Ishikawa (cell line): ENCODE data around the gene ATXN7.
A peak's percentile ranks its signal among the peaks of the same experiment; 100 is the strongest.

Source experiments
- CEBPB ChIP-seq: IDR thresholded peaks from 2 replicates; pipeline ENCODE4 v1.6.1; 2012
- CREB1 ChIP-seq: IDR thresholded peaks from 2 replicates; pipeline ENCODE4 v1.6.1; 2012; ENCODE audit warnings: low read depth
- EGR1 ChIP-seq: IDR thresholded peaks from 2 replicates; pipeline ENCODE4 v1.6.1; 2012
- EP300 ChIP-seq: IDR thresholded peaks from 2 replicates; pipeline ENCODE4 v1.6.1; 2012; ENCODE audit warnings: borderline replicate concordance
- FOXM1 ChIP-seq: IDR thresholded peaks from 2 replicates; pipeline ENCODE4 v1.6.1; 2012; ENCODE audit warnings: low read depth, borderline replicate concordance
- MAX ChIP-seq: IDR thresholded peaks from 2 replicates; pipeline ENCODE4 v1.6.1; 2012
- NFIC ChIP-seq: IDR thresholded peaks from 2 replicates; pipeline ENCODE4 v1.6.1; 2012
- RAD21 ChIP-seq: IDR thresholded peaks from 2 replicates; pipeline ENCODE4 v1.6.1; 2012; ENCODE audit warnings: low read depth
- REST ChIP-seq: IDR thresholded peaks from 2 replicates; pipeline ENCODE4 v1.6.1; 2012; ENCODE audit warnings: low read depth, mild to moderate bottlenecking
- TAF1 ChIP-seq: IDR thresholded peaks from 2 replicates; pipeline ENCODE4 v1.6.1; 2012; ENCODE audit warnings: low read depth, mild to moderate bottlenecking
- TCF12 ChIP-seq: IDR thresholded peaks from 2 replicates; pipeline ENCODE4 v1.6.1; 2012; ENCODE audit warnings: low read depth
- TEAD4 ChIP-seq: IDR thresholded peaks from 2 replicates; pipeline ENCODE4 v1.6.1; 2012
- USF1 ChIP-seq: IDR thresholded peaks from 2 replicates; pipeline ENCODE4 v1.6.1; 2012
- YY1 ChIP-seq: IDR thresholded peaks from 2 replicates; pipeline ENCODE4 v1.6.1; 2012; ENCODE audit warnings: low read depth
- ZBTB7A ChIP-seq: IDR thresholded peaks from 2 replicates; pipeline ENCODE4 v1.6.1; 2012; ENCODE audit warnings: low read depth

The ATXN7 gene

GRCh38 chr3:63862804-63863149 lies 890 bp upstream of the ATXN7 start:
- TF ChIP-seq NFIC (no peak), FOXM1 (no peak), MAX (no peak), EP300 (no peak), CREB1 (no peak), TAF1 (no peak), REST (no peak), RAD21 (no peak), EGR1 (no peak), YY1 (no peak), USF1 (no peak), ZBTB7A (no peak), CEBPB (no peak), TEAD4 (no peak), TCF12 (no peak)

DNA sequence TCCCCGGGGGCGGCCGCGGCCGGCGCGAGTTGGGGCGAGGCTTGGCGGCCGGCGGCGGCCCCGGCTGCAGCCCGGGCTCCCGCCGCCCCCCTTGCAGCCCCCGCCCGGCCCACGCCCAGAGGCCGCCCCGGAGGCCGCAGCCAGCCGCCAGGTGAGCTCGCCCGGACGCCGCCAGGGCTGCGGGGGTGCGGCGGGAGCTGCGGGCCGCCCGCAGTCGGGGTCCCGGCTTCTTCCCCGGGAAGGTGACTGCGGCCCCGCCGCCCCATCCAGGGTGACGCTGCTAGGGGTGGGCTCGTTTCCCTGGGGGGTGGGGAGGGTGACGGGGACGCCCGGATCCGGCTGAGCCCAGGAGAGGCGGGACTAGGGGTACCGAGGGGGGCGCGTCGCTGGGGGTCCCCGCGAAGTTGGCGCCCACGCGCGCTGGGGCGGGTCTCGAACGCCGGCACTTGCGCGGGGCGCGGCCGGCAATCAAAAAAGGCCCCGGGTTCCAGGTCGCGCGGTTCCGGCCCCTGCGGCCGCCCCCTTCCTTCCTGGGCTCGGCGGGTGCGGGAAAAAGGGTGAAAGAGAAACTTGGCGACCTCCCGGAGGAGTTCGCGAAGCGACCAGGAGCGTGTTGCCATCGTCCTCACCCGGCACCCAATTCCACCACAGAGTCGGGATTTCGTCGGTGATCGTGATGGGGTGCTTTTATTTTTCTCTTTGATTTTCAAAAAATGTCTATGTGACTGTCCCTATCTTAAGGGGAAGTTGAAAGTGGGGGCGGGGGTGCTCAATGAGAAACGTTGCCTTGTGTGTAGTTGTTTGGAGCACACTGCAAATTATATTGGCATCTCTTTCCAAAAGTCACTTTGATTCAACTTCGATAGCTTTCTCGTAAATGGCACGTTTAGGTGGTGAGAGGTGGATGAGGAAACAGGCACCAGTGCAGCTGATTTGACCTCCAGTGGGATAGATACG lies 619 bp downstream of the ATXN7 start:
- TF ChIP-seq CEBPB (no peak), EP300 (peak; percentile 7; the same call in 1 of the 2 replicates), TAF1 (peak; percentile 9; the same call in 1 of the 2 replicates), ZBTB7A (peak; percentile 70; the same call in 1 of the 2 replicates), TEAD4 (no peak), EGR1 (0 out of 2 replicates have a peak, but pooled peaks have one; percentile 39)

DNA sequence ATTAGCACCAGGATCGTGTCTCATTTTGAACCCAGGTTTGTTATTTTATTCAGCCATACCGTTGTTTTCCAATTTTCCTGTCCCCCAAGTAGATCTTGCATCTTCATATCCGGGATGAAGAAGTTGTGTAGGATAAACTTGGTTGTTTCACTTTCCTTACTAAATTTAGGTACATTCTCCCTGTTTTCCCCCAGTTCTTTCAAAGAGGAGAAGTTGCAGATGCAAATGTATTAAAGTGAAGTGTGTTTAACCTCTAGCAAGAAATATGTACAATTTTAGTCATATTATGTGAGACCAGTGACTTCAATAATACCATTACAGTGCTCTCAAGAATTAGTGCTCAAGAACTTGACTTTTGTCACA lies 1.3 kb downstream of the ATXN7 start:
- TF ChIP-seq EGR1 (no peak), MAX (no peak), CREB1 (no peak), NFIC (no peak), ZBTB7A (no peak), FOXM1 (no peak), YY1 (no peak), USF1 (no peak), CEBPB (no peak), TCF12 (no peak), EP300 (no peak), TEAD4 (no peak), RAD21 (no peak), TAF1 (no peak), REST (no peak)

DNA sequence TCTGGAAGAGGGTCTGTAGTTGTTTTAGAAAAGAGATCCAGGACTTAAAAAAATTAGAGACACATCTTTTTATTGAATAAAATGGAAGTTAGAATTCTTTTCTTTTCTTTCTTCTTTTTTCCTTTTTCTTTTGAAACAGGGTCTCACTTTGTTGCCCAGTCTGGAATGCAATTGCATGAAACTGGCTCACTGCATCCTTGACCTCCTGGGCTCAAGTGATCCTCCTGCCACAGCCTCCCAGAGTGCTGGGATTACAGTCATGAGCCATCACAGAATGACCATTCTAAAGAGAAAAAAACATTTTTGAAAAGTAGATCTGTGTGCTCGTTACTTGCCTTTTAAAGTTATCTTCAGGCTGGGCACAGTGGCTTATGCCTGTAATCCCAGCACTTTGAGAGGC lies 3.6 kb downstream of the ATXN7 start:
- TF ChIP-seq YY1 (no peak), TCF12 (no peak), TEAD4 (no peak), USF1 (no peak), NFIC (no peak), MAX (no peak), TAF1 (no peak)

DNA sequence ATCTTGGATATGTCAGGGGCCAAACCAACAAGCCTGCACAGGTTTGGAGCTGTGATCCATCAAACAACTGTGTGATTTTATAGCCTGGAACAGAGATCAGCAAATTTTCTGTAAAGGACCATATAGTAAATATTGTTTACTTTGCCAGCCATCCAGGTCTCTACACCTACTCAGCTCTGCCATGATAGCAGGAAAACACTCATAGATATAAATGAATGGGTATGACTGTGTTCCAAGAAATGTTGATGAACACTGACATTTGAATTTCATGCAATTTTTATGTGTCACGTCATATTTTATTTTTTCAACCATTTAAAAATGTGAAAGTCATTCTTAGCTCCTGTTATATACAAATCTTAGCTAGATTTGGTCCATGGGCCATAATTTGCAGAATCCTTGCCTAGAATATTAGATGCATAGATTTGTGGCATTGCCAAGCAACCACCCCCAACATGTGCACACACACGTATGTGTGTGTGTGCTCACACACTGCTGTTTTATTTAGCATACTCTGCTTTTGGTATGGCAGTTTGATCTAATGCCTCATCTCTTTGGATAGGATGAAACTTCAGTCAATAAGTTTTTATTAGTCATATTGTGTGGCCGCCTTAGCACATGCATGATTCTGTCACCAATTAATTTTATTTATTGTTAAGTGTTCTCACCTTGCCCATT lies 6.4 kb downstream of the ATXN7 start:
- no peak for TF ChIP-seq EP300
- TF ChIP-seq FOXM1: no peak
